Lower lobe of right lung (tissue), 2 donors: ENCODE results near the gene CNTN1. TPM values are rescaled to one million over a fixed set of nuclear protein-coding genes. Genes with fewer than 3 reads are reported as not detected.
A peak's percentile ranks its signal among the peaks of the same experiment; 100 is the strongest.

Experiments
- ATAC-seq, 2 donors: fragments of 200-7000 bp; cut with Tn5 transposase; one replicate each; pipeline ENCODE4 v1.9.1; 2020 to 2022; ENCODE audit warnings: mild to moderate bottlenecking in 2 of 2, moderate library complexity in 2 of 2
- DNase-seq: peaks from one replicate; pipeline ENCODE4 v3.0.0-alpha.2; 2020
- H3K27ac ChIP-seq: fragments of 200-600 bp; one replicate; pipeline ENCODE4 v1.8.0; 2022
- H3K27me3 ChIP-seq: fragments of 200-600 bp; one replicate; pipeline ENCODE4 v1.8.0; 2022; ENCODE audit warnings: low read depth
- H3K36me3 ChIP-seq: fragments of 200-600 bp; one replicate; pipeline ENCODE4 v1.8.0; 2022; ENCODE audit warnings: mild to moderate bottlenecking
- H3K4me1 ChIP-seq: fragments of 200-600 bp; one replicate; pipeline ENCODE4 v1.8.0; 2022
- H3K4me3 ChIP-seq: fragments of 200-600 bp; one replicate; pipeline ENCODE4 v1.8.0; 2022; ENCODE audit warnings: mild to moderate bottlenecking
- H3K9me3 ChIP-seq: fragments of 200-600 bp; one replicate; pipeline ENCODE4 v1.8.0; 2022
- CTCF ChIP-seq: fragments of 200-600 bp; IDR thresholded peaks from one replicate; pipeline ENCODE4 v1.8.0; 2022; ENCODE audit warnings: antibody characterized with exemption, mild to moderate bottlenecking
- intact Hi-C: fragments of 100-400 bp; cut with DNase I; formaldehyde crosslinking; loops from one replicate; pipeline ENCODE4 v1.11.0; 2022
- total RNA-seq: library from RNA; stranded (reverse); fragmentation: NEBNext Ultra II Directional; extraction: Animal tissue kit (Norgen Biotek cat#: 25700); gene quantifications from one replicate; pipeline ENCODE4 v1.2.1, GENCODE V29; 2021
- donor health status: DM: no; HTN: yes; CAD: no; lungs with severe emphysema.

CNTN1 gene
- total RNA-seq, 1 donor from 2014 or later, result 12.3 TPM

DNA sequence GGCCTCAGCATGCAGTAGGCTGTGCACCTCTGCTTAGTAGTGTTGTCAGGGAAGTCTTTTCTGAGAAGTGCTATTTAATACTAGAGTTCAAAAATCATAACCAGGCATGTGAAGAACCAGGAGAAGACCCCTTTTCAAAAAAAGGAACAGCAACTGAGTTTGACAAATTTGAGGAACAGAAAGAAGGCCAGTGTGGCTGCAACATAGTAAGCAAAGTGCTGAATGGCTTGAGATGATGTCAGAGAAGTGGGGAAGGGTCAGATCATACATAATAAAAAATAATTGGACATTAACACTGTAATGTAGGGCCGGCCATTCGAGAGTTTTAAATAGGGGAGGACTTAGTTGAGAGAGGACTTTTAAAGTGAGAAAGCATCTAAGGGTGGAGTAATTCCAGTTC is 11.1 kb upstream of the CNTN1 start:
- TF ChIP-seq CTCF, result no peak
- Histone ChIP-seq H3K4me3 (no peak overlapping the region), H3K27ac (no peak overlapping the region), H3K36me3 (no peaks in the 10 kb centered on the region), H3K9me3 (no peaks in the 10 kb centered on the region), H3K4me1 (no peaks in the 10 kb centered on the region), H3K27me3 (no peaks in the 10 kb centered on the region)
- ATAC-seq (no peak), DNase-seq (no peak)
- intact Hi-C loops, result no loop called here

DNA sequence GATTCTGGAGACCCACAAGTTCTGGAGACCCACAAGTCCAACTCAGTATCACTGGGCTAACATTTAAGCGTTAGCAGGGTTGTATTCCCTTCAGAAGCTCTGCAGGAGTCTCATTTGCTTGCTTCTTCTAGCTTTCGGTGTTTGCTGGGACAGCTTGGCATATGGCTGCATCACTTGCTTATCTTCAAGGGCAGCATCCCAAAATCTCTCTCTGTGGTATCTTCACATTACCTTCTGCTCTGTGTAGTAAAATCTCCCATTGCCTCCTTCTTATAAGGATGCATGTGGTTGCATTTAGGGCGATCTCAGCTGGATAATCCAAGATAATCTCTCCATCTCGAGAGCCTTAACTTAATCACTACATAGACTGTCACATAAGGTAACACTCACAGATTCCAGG is 7.3 kb upstream of the CNTN1 start:
- intact Hi-C loops, result no loop called here
- no peaks in the 10 kb centered on the region for H3K9me3 ChIP-seq
- H3K4me1 ChIP-seq, result no peaks in the 10 kb centered on the region
- no peak overlapping the region for H3K4me3 ChIP-seq
- ATAC-seq (no peak), DNase-seq (no peak)
- H3K27ac ChIP-seq, result no peak overlapping the region
- TF ChIP-seq CTCF, result no peak
- H3K27me3 ChIP-seq, result no peaks in the 10 kb centered on the region
- H3K36me3 ChIP-seq, result no peaks in the 10 kb centered on the region

DNA sequence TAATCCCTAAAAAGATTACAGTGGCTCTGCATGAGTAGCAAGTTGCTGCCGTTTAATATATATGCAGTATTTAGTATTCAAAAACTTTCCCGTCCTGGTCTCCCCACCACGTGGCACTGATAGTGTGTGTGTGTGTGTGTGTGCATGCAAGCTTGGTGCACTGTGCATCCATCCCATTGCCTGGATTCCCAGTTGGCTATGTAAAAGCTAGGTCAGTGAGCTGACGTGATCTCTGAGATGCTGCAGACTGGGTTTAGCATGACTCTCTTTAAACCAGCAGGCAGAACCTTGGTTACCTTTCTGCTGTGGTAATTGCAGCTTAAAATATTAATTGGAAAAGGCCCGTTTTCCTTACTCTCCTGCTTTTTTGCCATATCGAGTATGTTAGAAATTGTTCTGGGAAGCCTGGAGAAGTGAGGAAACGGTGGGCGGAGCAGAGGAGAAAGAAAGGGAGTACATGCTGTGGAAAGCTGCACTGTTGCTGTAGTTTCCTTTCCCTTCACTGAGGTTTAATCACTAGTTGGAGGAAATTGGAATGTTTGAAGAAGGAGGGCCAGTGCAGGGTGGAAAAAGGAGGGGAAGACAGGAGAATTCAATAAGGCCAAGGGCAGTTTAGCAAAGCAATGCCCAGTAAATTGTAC is 4.0 kb upstream of the CNTN1 start:
- Histone ChIP-seq H3K9me3 (no peaks in the 10 kb centered on the region), H3K4me1 (peaks cover 8% of the 10 kb centered on the region), H3K27ac (no peak overlapping the region), H3K36me3 (no peaks in the 10 kb centered on the region), H3K4me3 (no peak overlapping the region), H3K27me3 (peaks cover 13% of the 10 kb centered on the region)
- DNase-seq (no peak), ATAC-seq (no peak)
- intact Hi-C loops, result no loop called here
- TF ChIP-seq CTCF, result no peak

DNA sequence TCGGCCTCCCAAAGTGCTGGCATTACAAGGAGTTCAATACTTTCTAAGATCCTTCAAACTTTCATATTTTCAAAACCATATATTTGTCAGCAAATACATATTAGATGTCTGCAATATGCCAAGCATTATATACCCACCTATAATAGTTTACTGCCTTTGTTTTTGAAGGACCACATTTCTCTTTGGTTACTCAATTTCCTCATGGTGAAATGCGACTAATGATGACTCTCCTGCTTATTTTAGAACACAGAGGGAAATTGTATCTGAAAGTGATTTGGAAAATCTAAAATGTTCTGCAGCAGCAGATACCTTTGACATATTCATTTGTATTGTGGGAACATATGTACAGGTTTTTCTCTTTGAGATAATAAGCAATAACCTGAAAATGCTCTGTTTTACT is 2.7 kb upstream of the CNTN1 start:
- Histone ChIP-seq H3K27me3 (peaks cover 17% of the 10 kb centered on the region), H3K4me3 (no peak overlapping the region), H3K4me1 (peaks cover 8% of the 10 kb centered on the region), H3K9me3 (no peaks in the 10 kb centered on the region), H3K27ac (no peak overlapping the region), H3K36me3 (no peaks in the 10 kb centered on the region)
- no peak for DNase-seq
- no peak for TF ChIP-seq CTCF
- intact Hi-C loops, result no loop called here
- no peak for ATAC-seq

- Histone ChIP-seq H3K27me3 (peaks cover 17% of the 10 kb centered on the region), H3K9me3 (no peaks in the 10 kb centered on the region), H3K4me3 (peak overlapping the region; percentile 59), H3K4me1 (peaks cover 8% of the 10 kb centered on the region), H3K36me3 (no peaks in the 10 kb centered on the region), H3K27ac (no peak overlapping the region)
- DNase-seq (peak; percentile 43), ATAC-seq (peak; percentile 53 to 63)
- intact Hi-C loops, result no loop called here
- no peak for TF ChIP-seq CTCF
Observed at GRCh38 chr12:40692765-40693206, 547 bp downstream of the CNTN1 start.
